CD4-positive, CD25-positive, alpha-beta regulatory T cell (primary cell): ENCODE data around the gene DTWD1. TPM values are rescaled to one million over a fixed set of nuclear protein-coding genes. Genes with fewer than 3 reads are reported as not detected.
"Not testable (repeated sequence)": the region's sequence is repeated elsewhere in the genome, so short reads cannot be mapped to it uniquely, and the experiment has no call there.

Source experiments
- ATAC-seq, 2 donors: fragments of 150-1000 bp; cut with Tn5 transposase; one replicate each; pipeline ENCODE4 v1.10.0; 2021; ENCODE audit warnings: low read depth in 2 of 2, moderate number of reproducible peaks in 2 of 2, moderate library complexity in 1 of 2
- DNase-seq, 3 donors: peaks; one replicate each; pipeline versions ENCODE4 v3.0.0 to v3.0.0-alpha.2; 2012 to 2022; ENCODE audit warnings: mixed read lengths in 1 of 3
- H3K27ac ChIP-seq: one replicate; pipeline ENCODE4 v1.7.0; 2013; ENCODE audit warnings: mild to moderate bottlenecking, low read length; ENCODE audit not compliant: insufficient read depth, poor library complexity, severe bottlenecking
- H3K27me3 ChIP-seq: one replicate; pipeline ENCODE4 v1.7.0; 2013; ENCODE audit warnings: low read length; ENCODE audit not compliant: control insufficient read depth, insufficient read depth
- H3K36me3 ChIP-seq: one replicate; pipeline ENCODE4 v1.7.0; 2013; ENCODE audit warnings: mild to moderate bottlenecking, low read length, moderate library complexity; ENCODE audit not compliant: control insufficient read depth, insufficient read depth
- H3K4me1 ChIP-seq: 2 replicates; pipeline ENCODE4 v1.7.0; 2013; ENCODE audit warnings: mild to moderate bottlenecking, low read length; ENCODE audit not compliant: insufficient read depth, control insufficient read depth, poor library complexity, severe bottlenecking
- H3K4me3 ChIP-seq: one replicate; pipeline ENCODE4 v1.7.0; 2013; ENCODE audit warnings: low read depth, mild to moderate bottlenecking, low read length, moderate library complexity
- H3K9me3 ChIP-seq, 2 experiments: 1 replicate in 1 of 2; 2 replicates in 1 of 2; pipeline ENCODE4 v1.7.0; 2013; ENCODE audit warnings: low read length in 2 of 2, mild to moderate bottlenecking in 1 of 2, moderate library complexity in 1 of 2; ENCODE audit not compliant: control insufficient read depth in 2 of 2
- H3K27ac Mint-ChIP-seq, 3 donors: one replicate each; pipeline ENCODE4 v1.8.0; 2020 to 2022; ENCODE audit warnings: mild to moderate bottlenecking in 3 of 3, mixed read lengths in 3 of 3, moderate library complexity in 2 of 3
- H3K27me3 Mint-ChIP-seq: one replicate; pipeline ENCODE4 v1.8.0; 2022; ENCODE audit warnings: mild to moderate bottlenecking, mixed read lengths
- H3K36me3 Mint-ChIP-seq: one replicate; pipeline ENCODE4 v1.8.0; 2020; ENCODE audit warnings: mixed read lengths
- H3K4me1 Mint-ChIP-seq, 4 donors: one replicate each; pipeline ENCODE4 v1.8.0; 2020 to 2022; ENCODE audit warnings: mixed read lengths in 4 of 4, mild to moderate bottlenecking in 1 of 4
- H3K4me3 Mint-ChIP-seq, 4 donors: one replicate each; pipeline ENCODE4 v1.8.0; 2020 to 2022; ENCODE audit warnings: mild to moderate bottlenecking in 4 of 4, mixed read lengths in 4 of 4, moderate library complexity in 3 of 4
- H3K9me3 Mint-ChIP-seq, 7 donors: one replicate each; pipeline ENCODE4 v1.8.0; 2020 to 2022; ENCODE audit warnings: mixed read lengths in 7 of 7, mild to moderate bottlenecking in 3 of 7, moderate library complexity in 2 of 7
- polyA plus RNA-seq, 4 donors: library from polyadenylated mRNA; unstranded; fragments of 300-500 nt; fragmentation: Illumina TruSeq; gene quantifications; one replicate each; pipeline ENCODE4 v1.2.3, GENCODE V29; 2021
- total RNA-seq: library from RNA; stranded (reverse); gene quantifications from one replicate; pipeline ENCODE4 v1.2.3, GENCODE V29; 2022

DTWD1 gene
- total and polyA plus RNA-seq, 5 donors from 2014 or later: 11.2 to 23.9 (median 18.6) TPM

DNA sequence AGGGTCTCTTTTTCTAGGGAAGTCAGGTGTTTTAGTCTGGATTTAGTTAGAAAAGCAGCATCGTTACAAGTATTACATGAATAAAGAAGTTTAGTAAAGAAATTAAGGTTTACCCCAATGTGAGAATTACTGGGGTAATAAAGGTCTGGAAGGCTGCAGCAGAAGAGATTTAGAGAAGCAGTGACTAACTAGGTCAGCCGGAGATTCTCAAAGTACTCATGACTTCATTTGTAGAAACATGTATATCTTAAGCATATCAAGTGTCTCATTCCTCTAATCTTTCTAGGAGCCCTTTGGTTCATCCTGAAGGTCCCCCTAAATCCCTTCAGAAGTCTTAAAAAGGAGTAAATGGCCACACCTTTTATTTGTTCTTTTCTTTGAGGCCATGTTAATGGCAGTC, 26.0 kb downstream of the DTWD1 start:
- peaks cover 6% of the 10 kb centered on the region for H3K36me3 ChIP-seq
- ATAC-seq (no peak), DNase-seq (no peak)
- Mint-ChIP-seq H3K4me3 (no peak overlapping the region), H3K36me3 (peaks cover 9% of the 10 kb centered on the region), H3K27ac (no peak overlapping the region), H3K27me3 (no peaks in the 10 kb centered on the region), H3K9me3 (peaks cover 0 to 3% (median 0%) of the 10 kb centered on the region in 7 donors), H3K4me1 (peaks cover 0 to 2% (median under 1%) of the 10 kb centered on the region in 4 donors)
- H3K27me3 ChIP-seq: no peaks in the 10 kb centered on the region
- H3K9me3 ChIP-seq: peaks cover 0 to under 1% of the 10 kb centered on the region in 2 experiments
- H3K4me1 ChIP-seq: no peaks in the 10 kb centered on the region
- H3K4me3 ChIP-seq: no peak overlapping the region
- H3K27ac ChIP-seq: no peak overlapping the region

DNA sequence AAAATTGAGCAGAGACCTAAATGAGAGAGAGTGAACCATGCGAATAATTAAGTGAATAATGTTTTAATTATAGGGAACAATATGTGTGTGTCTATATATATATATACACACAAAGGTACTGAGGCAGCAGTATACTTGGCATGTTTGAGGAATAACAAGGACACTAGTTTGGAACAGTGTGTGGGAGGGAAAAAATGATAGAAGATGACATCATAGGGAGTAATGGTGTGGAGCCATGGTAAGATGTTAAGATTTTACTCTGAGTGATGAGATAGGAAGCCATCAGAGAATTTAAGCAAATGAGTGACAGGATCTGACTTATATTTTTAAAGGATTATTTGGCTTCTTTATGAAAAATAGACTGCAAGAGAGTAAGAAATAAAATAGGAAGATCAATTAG, 29.1 kb downstream of the DTWD1 start:
- Histone ChIP-seq H3K27ac (no peak overlapping the region), H3K4me1 (no peaks in the 10 kb centered on the region), H3K9me3 (peaks cover 21 to 23% of the 10 kb centered on the region in 2 experiments), H3K36me3 (no peaks in the 10 kb centered on the region), H3K27me3 (peaks cover 2% of the 10 kb centered on the region), H3K4me3 (no peak overlapping the region)
- no peaks in the 10 kb centered on the region for H3K27me3 Mint-ChIP-seq
- no peak overlapping the region for H3K27ac Mint-ChIP-seq
- peaks cover 0 to 2% (median under 1%) of the 10 kb centered on the region in 4 donors for H3K4me1 Mint-ChIP-seq
- no peak for ATAC-seq
- H3K9me3 Mint-ChIP-seq: peaks cover 0 to 24% (median 2%) of the 10 kb centered on the region in 7 donors
- H3K4me3 Mint-ChIP-seq: no peak overlapping the region
- peaks cover 3% of the 10 kb centered on the region for H3K36me3 Mint-ChIP-seq
- no peak for DNase-seq

DNA sequence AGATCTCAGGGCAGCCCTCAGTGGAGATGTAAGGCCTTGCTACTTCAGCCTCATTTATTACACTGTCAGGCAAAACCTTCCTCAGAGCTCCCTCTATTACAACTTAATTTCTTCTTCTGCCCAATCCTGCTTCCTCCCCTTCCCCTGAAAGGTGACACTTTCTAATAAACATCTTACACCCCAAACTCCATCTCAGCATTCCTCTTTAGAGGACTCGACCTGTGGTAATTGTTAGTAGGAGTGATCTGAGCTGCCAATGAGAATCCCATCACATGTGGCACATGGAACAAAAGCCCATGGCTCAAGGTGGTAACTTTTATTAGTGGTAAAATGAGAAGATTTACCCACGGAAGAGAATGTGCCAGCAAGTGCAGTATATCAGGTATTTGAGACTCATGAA, 29.8 kb downstream of the DTWD1 start:
- Histone ChIP-seq H3K27ac (no peak overlapping the region), H3K36me3 (no peaks in the 10 kb centered on the region), H3K4me3 (no peak overlapping the region), H3K4me1 (no peaks in the 10 kb centered on the region), H3K9me3 (peaks cover 21 to 23% of the 10 kb centered on the region in 2 experiments), H3K27me3 (peaks cover 2% of the 10 kb centered on the region)
- no peak overlapping the region for H3K4me3 Mint-ChIP-seq
- H3K4me1 Mint-ChIP-seq: peaks cover 0 to 2% (median under 1%) of the 10 kb centered on the region in 4 donors
- H3K27me3 Mint-ChIP-seq: no peaks in the 10 kb centered on the region
- no peak overlapping the region for H3K27ac Mint-ChIP-seq
- no peak for DNase-seq
- H3K36me3 Mint-ChIP-seq: peaks cover 3% of the 10 kb centered on the region
- ATAC-seq: no peak
- H3K9me3 Mint-ChIP-seq: peaks cover 0 to 24% (median 2%) of the 10 kb centered on the region in 7 donors

DNA sequence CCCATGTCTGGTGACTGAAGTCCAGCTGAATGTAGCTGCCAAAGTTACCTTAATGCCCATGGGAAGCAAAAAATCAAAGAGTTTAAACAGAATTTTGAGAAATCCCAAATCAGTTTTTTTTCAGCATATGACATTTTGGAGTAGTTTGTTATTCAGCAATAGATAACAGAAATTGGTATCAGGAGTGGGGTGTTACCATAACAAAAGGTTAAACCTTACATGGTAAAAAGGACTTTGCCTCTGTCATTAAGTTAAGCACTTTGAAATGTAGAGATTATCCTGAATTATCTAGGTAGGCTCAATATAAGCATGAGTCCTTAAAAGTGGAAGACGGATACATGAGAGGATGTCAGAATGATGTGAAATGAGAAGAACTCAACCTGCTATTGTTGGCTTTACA, 32.1 kb downstream of the DTWD1 start:
- no peak overlapping the region for H3K4me3 Mint-ChIP-seq
- no peaks in the 10 kb centered on the region for H3K4me1 Mint-ChIP-seq
- no peak for DNase-seq
- Histone ChIP-seq H3K36me3 (no peaks in the 10 kb centered on the region), H3K4me3 (no peak overlapping the region), H3K27ac (no peak overlapping the region), H3K4me1 (no peaks in the 10 kb centered on the region), H3K27me3 (peaks cover 2% of the 10 kb centered on the region), H3K9me3 (peaks cover 21 to 23% of the 10 kb centered on the region in 2 experiments)
- H3K27ac Mint-ChIP-seq: no peak overlapping the region
- H3K36me3 Mint-ChIP-seq: peaks cover 3% of the 10 kb centered on the region
- no peak for ATAC-seq
- H3K27me3 Mint-ChIP-seq: no peaks in the 10 kb centered on the region
- H3K9me3 Mint-ChIP-seq: peaks cover 0 to 26% (median 2%) of the 10 kb centered on the region in 7 donors

DNA sequence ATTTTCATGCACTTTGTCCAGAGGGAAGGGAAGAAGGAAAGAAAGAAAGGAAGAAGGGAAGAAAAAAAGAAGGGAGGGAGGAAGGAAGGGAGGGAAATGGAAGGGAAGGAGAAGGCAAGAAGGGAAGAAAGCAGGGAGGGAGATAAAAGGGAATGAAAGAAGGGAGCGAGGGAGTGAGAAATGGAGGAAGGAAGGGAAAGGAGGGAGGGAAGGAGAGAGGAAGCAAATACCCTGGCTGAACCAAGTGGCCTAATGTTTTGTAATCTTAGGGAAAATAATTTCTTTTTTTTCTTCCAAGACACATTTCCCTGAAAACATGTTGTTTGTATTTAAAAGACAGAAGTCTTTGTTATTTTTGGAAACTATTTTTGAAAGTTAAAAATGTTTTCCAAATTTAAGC, 35.9 kb downstream of the DTWD1 start:
- no peaks in the 10 kb centered on the region for H3K36me3 ChIP-seq
- Mint-ChIP-seq H3K9me3 (peaks cover 0 to 25% (median 2%) of the 10 kb centered on the region in 7 donors), H3K27me3 (no peaks in the 10 kb centered on the region), H3K36me3 (peaks cover 3% of the 10 kb centered on the region), H3K4me1 (no peaks in the 10 kb centered on the region), H3K27ac (no peak overlapping the region), H3K4me3 (no peak overlapping the region)
- no peak overlapping the region for H3K4me3 ChIP-seq
- H3K9me3 ChIP-seq: peaks cover 21 to 23% of the 10 kb centered on the region in 2 experiments
- ATAC-seq (no peak), DNase-seq (no peak)
- H3K4me1 ChIP-seq: no peaks in the 10 kb centered on the region
- no peak overlapping the region for H3K27ac ChIP-seq
- H3K27me3 ChIP-seq: peaks cover 8% of the 10 kb centered on the region

DNA sequence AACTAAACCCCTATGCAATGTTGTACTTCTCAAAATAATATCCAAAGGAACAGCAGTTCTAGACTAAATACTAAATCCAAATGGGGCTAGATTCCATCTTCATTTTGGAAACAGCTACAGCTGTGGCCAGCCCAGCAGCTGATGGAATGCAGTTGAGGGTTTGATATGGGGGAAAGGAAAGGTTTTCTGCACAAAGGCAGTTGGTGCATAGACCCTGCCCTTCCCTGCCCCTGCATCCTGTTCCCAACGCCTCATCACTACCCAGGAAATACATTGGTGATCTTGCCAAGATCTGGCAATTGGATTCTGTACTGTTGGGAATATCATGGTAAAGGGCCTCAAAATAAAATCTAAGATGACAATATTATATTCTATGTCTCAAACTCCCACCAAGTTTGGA, 43.9 kb downstream of the DTWD1 start:
- no peaks in the 10 kb centered on the region for H3K9me3 ChIP-seq
- ATAC-seq (no peak), DNase-seq (no peak)
- no peaks in the 10 kb centered on the region for H3K36me3 ChIP-seq
- no peak overlapping the region for H3K4me3 ChIP-seq
- Mint-ChIP-seq H3K36me3 (no peaks in the 10 kb centered on the region), H3K4me1 (no peaks in the 10 kb centered on the region), H3K9me3 (no peaks in the 10 kb centered on the region), H3K27me3 (peaks cover 12% of the 10 kb centered on the region), H3K4me3 (no peak overlapping the region), H3K27ac (no peak overlapping the region)
- H3K27me3 ChIP-seq: peaks cover 16% of the 10 kb centered on the region
- no peaks in the 10 kb centered on the region for H3K4me1 ChIP-seq
- H3K27ac ChIP-seq: no peak overlapping the region

DNA sequence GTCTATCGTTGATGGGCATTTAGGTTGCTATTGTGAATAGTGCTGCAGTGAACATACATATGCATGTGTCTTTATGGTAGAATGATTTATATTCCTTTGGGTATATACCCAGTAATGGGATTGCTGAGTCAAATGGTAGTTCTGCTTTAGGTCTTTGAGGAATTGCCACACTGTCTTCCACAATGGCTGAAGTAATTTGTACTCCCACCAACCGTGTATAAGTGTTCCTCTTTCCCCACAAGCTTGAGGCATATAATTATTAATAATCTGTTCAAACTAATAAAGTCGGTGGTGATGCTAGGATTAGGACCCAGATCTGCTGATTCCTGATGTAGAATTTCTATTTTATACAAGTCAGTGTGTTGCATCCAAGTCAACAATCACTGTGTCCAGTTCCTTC, 45.6 kb downstream of the DTWD1 start:
- not testable (repeated sequence) for H3K27ac ChIP-seq, H3K4me1 ChIP-seq, H3K4me3 ChIP-seq, H3K9me3 ChIP-seq, H3K4me3 Mint-ChIP-seq, H3K36me3 ChIP-seq, ATAC-seq, H3K27ac Mint-ChIP-seq, H3K36me3 Mint-ChIP-seq, DNase-seq, H3K4me1 Mint-ChIP-seq, H3K9me3 Mint-ChIP-seq
- peaks cover 11% of the 10 kb centered on the region for H3K27me3 ChIP-seq
- H3K27me3 Mint-ChIP-seq: peaks cover 20% of the 10 kb centered on the region

DNA sequence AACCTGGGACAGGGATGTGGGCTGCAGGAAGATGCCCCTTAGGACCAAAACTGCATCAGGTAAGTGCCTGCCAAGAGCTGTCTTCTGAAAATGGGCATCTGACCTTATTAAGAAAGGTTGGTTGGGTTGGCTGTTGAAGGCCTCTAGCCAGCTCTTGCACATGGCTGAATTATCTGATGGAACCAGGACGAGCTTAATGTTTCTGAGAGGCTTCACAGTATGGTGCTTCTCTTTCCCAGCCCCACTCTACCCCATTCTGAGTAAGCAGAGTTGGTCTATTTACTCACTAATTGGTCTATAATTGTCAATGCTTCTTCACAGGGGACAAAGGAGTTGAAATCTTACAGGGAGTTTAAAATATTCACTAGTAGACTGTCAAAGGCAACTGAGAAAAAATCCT, 48.4 kb downstream of the DTWD1 start:
- Histone ChIP-seq H3K27me3 (peaks cover 3% of the 10 kb centered on the region), H3K36me3 (no peaks in the 10 kb centered on the region), H3K4me1 (no peaks in the 10 kb centered on the region), H3K9me3 (no peaks in the 10 kb centered on the region), H3K4me3 (no peak overlapping the region), H3K27ac (no peak overlapping the region)
- Mint-ChIP-seq H3K4me3 (no peak overlapping the region), H3K9me3 (no peaks in the 10 kb centered on the region), H3K27ac (no peak overlapping the region), H3K4me1 (no peaks in the 10 kb centered on the region), H3K36me3 (no peaks in the 10 kb centered on the region), H3K27me3 (peaks cover 32% of the 10 kb centered on the region)
- ATAC-seq (no peak), DNase-seq (no peak)
